H1 (cell line): Measurements from ENCODE around the gene CBLL2. TPM values are rescaled to one million over a fixed set of nuclear protein-coding genes. Genes with fewer than 3 reads are reported as not detected.

Experiments used
- CTCF ChIA-PET: fragments of 300-600 bp; sonication (Branson Sonifier 250); formaldehyde crosslinking; loops from one replicate; lab custom pipeline; 2021; ENCODE audit not compliant: partially characterized antibody; lab: Charles Lee
- POLR2A ChIA-PET: fragments of 300-600 bp; sonication (Branson Sonifier 250); formaldehyde crosslinking; loops from one replicate; lab custom pipeline; 2021; ENCODE audit warnings: inconsistent platforms; ENCODE audit not compliant: partially characterized antibody; lab: Charles Lee
- DNase-seq, 2 experiments: peaks; one replicate each; pipeline versions ENCODE4 v3.0.0 to v3.0.0-alpha.2; 2010 to 2022; ENCODE audit warnings: low spot score in 2 of 2, low read depth in 1 of 2, mixed read lengths in 1 of 2
- FAIRE-seq: peaks from 2 replicates; lab custom pipeline; 2011; peaks lifted over from hg19 to GRCh38; lab: Jason Lieb, UNC
- H2AFZ ChIP-seq: 2 replicates; pipeline ENCODE4 v1.8.1; 2012; ENCODE audit warnings: low read length, inconsistent platforms
- H2AK5ac ChIP-seq: 2 replicates; pipeline ENCODE4 v1.6.1; 2013; ENCODE audit warnings: low read depth, low read length
- H2BK120ac ChIP-seq: replicated peaks from 2 replicates; pipeline ENCODE3; 2013; ENCODE audit warnings: low read depth, low read length, inconsistent platforms
- H2BK12ac ChIP-seq: 2 replicates; pipeline ENCODE4 v1.6.1; 2013; ENCODE audit warnings: low read depth, low read length
- H2BK15ac ChIP-seq: 2 replicates; pipeline ENCODE4 v1.6.1; 2013; ENCODE audit warnings: low read length
- H2BK20ac ChIP-seq: 2 replicates; pipeline ENCODE4 v1.6.1; 2013; ENCODE audit warnings: low read length
- H2BK5ac ChIP-seq: 2 replicates; pipeline ENCODE4 v1.6.1; 2013; ENCODE audit warnings: low read depth, low read length
- H3K14ac ChIP-seq: 2 replicates; pipeline ENCODE4 v1.6.1; 2013; ENCODE audit warnings: inconsistent platforms; ENCODE audit not compliant: insufficient read length
- H3K18ac ChIP-seq: 2 replicates; pipeline ENCODE4 v1.6.1; 2013; ENCODE audit warnings: low read length; ENCODE audit errors: extremely low read depth
- H3K23ac ChIP-seq: 2 replicates; pipeline ENCODE4 v1.6.1; 2013; ENCODE audit warnings: inconsistent platforms; ENCODE audit not compliant: insufficient read length
- H3K23me2 ChIP-seq: 2 replicates; pipeline ENCODE4 v1.6.1; 2013; ENCODE audit warnings: low read depth, low read length
- H3K27ac ChIP-seq: 2 replicates; pipeline ENCODE4 v1.6.1; 2011; ENCODE audit warnings: low read depth, low read length, inconsistent platforms
- H3K27me3 ChIP-seq, 4 experiments: replicated peaks in 1 of 4; 1 replicate in 1 of 4; 2 replicates in 3 of 4; pipeline versions ENCODE4 v1.6.1 to v1.8.1; 2011 to 2013; ENCODE audit warnings: low read length in 3 of 4, mild to moderate bottlenecking in 3 of 4, inconsistent platforms in 2 of 4, mixed read lengths in 2 of 4, moderate library complexity in 1 of 4; ENCODE audit not compliant: control insufficient read depth in 3 of 4, insufficient read depth in 3 of 4; ENCODE audit errors: extremely low read depth in 1 of 4
- H3K36me3 ChIP-seq, 4 experiments: 2 replicates each; pipeline versions ENCODE4 v1.6.1 to v1.8.1; 2011 to 2013; ENCODE audit warnings: mild to moderate bottlenecking in 4 of 4, low read length in 3 of 4, moderate library complexity in 2 of 4, control low read depth in 1 of 4, inconsistent platforms in 1 of 4; ENCODE audit not compliant: insufficient read depth in 4 of 4, control insufficient read depth in 2 of 4
- H3K4ac ChIP-seq: replicated peaks from 2 replicates; pipeline ENCODE3; 2013; ENCODE audit warnings: low read length, low read depth, mixed read lengths, inconsistent platforms; ENCODE audit not compliant: insufficient read length
- H3K4me1 ChIP-seq, 4 experiments: replicated peaks in 1 of 4; 1 replicate in 1 of 4; 2 replicates in 3 of 4; pipeline versions ENCODE4 v1.6.1 to v1.8.1; 2011 to 2013; ENCODE audit warnings: low read length in 3 of 4, inconsistent platforms in 2 of 4, mixed read lengths in 1 of 4; ENCODE audit not compliant: insufficient read depth in 4 of 4, control insufficient read depth in 3 of 4
- H3K4me2 ChIP-seq, 2 experiments: 2 replicates each; pipeline versions ENCODE4 v1.6.1 to v1.8.1; 2011 to 2013; ENCODE audit warnings: low read depth in 2 of 2, low read length in 2 of 2, control low read depth in 1 of 2, inconsistent platforms in 1 of 2, mild to moderate bottlenecking in 1 of 2; ENCODE audit not compliant: insufficient read depth in 1 of 2
- H3K4me3 ChIP-seq, 4 experiments: fragments of 200-600, 300-600 bp in 1 of 4; sonication (generic), shearing (Covaris generic), sonication (Bioruptor Twin) in 1 of 4; 2 replicates each; pipeline versions ENCODE4 v1.5.1 to v1.8.1; 2011 to 2016; ENCODE audit warnings: low read length in 4 of 4, low read depth in 3 of 4, control low read depth in 2 of 4, inconsistent platforms in 2 of 4, mild to moderate bottlenecking in 2 of 4, mixed read lengths in 1 of 4, moderate library complexity in 1 of 4; ENCODE audit not compliant: insufficient read depth in 2 of 4; ENCODE audit errors: extremely low read depth in 1 of 4
- H3K56ac ChIP-seq: replicated peaks from 2 replicates; pipeline ENCODE3; 2013; ENCODE audit warnings: low read depth, mild to moderate bottlenecking, mixed read lengths, low read length, inconsistent platforms; ENCODE audit not compliant: insufficient read length
- H3K79me1 ChIP-seq: 2 replicates; pipeline ENCODE4 v1.6.1; 2013; ENCODE audit warnings: low read depth, low read length, control low read depth
- H3K79me2 ChIP-seq, 2 experiments: 2 replicates each; pipeline versions ENCODE4 v1.6.1 to v1.8.1; 2012 to 2013; ENCODE audit warnings: low read length in 2 of 2, mild to moderate bottlenecking in 2 of 2, inconsistent platforms in 1 of 2; ENCODE audit not compliant: insufficient read depth in 2 of 2, control insufficient read depth in 1 of 2
- H3K9ac ChIP-seq, 4 experiments: replicated peaks in 1 of 4; 1 replicate in 1 of 4; 2 replicates in 3 of 4; pipeline versions ENCODE4 v1.6.1 to v1.8.1; 2011 to 2013; ENCODE audit warnings: low read depth in 3 of 4, low read length in 3 of 4, control low read depth in 2 of 4, mild to moderate bottlenecking in 2 of 4, moderate library complexity in 2 of 4, inconsistent platforms in 1 of 4; ENCODE audit errors: extremely low read depth in 1 of 4
- H3K9me3 ChIP-seq, 2 experiments: 2 replicates each; pipeline versions ENCODE4 v1.6.1 to v1.8.1; 2012 to 2013; ENCODE audit warnings: mild to moderate bottlenecking in 2 of 2, moderate library complexity in 2 of 2, control low read depth in 1 of 2, inconsistent platforms in 1 of 2, low read depth in 1 of 2, low read length in 1 of 2, mixed read lengths in 1 of 2; ENCODE audit not compliant: insufficient read depth in 2 of 2
- H4K20me1 ChIP-seq, 2 experiments: replicated peaks in 1 of 2; 2 replicates each; pipeline versions ENCODE3 to v1.8.1; 2011 to 2013; ENCODE audit warnings: inconsistent platforms in 2 of 2, low read length in 2 of 2, mild to moderate bottlenecking in 1 of 2; ENCODE audit not compliant: insufficient read depth in 2 of 2, control insufficient read depth in 1 of 2
- H4K5ac ChIP-seq: 2 replicates; pipeline ENCODE4 v1.6.1; 2013; ENCODE audit warnings: low read length, low read depth, mixed read lengths, inconsistent platforms; ENCODE audit not compliant: insufficient read length
- H4K8ac ChIP-seq: 2 replicates; pipeline ENCODE4 v1.8.0; 2013; ENCODE audit warnings: mild to moderate bottlenecking, moderate library complexity, low read length, inconsistent platforms; ENCODE audit not compliant: insufficient read depth; ENCODE audit errors: extremely low read depth
- H4K91ac ChIP-seq: replicated peaks from 2 replicates; pipeline ENCODE3; 2013; ENCODE audit warnings: low read length, mixed read lengths, inconsistent platforms; ENCODE audit not compliant: insufficient read length
- BRCA1 ChIP-seq: IDR thresholded peaks from 2 replicates; pipeline ENCODE4 v1.6.1; 2012; ENCODE audit warnings: low read depth, low read length, improper control_type of control experiment
- HDAC2 ChIP-seq, 2 experiments: fragments of 300-600 bp in 1 of 2; sonication (generic) in 1 of 2; IDR thresholded peaks; 2 replicates each; pipeline ENCODE4 v1.6.1; 2011 to 2012; ENCODE audit warnings: low read depth in 2 of 2, low read length in 2 of 2, mild to moderate bottlenecking in 2 of 2, moderate library complexity in 2 of 2, borderline replicate concordance in 1 of 2, inconsistent platforms in 1 of 2
- JUN ChIP-seq: IDR thresholded peaks from 2 replicates; pipeline ENCODE4 v1.6.1; 2011; ENCODE audit warnings: low read depth, mild to moderate bottlenecking, improper control_type of control experiment, low read length
- JUND ChIP-seq: IDR thresholded peaks from 2 replicates; pipeline ENCODE4 v1.6.1; 2011; ENCODE audit warnings: mild to moderate bottlenecking, improper control_type of control experiment, low read length
- NRF1 ChIP-seq: IDR thresholded peaks from 2 replicates; pipeline ENCODE4 v1.6.1; 2011; ENCODE audit warnings: mild to moderate bottlenecking, low read depth, low read length, improper control_type of control experiment
- PHF8 ChIP-seq: fragments of 200-600 bp; sonication (generic); conservative IDR thresholded peaks from 2 replicates; pipeline ENCODE4 v1.7.1; 2012; ENCODE audit warnings: low read depth, mild to moderate bottlenecking, inconsistent platforms, low read length, moderate library complexity
- POLR2A ChIP-seq, 2 experiments: IDR thresholded peaks; 1 replicate in 1 of 2; 2 replicates in 1 of 2; pipeline ENCODE4 v1.6.1; 2011; ENCODE audit warnings: low read depth in 2 of 2, low read length in 2 of 2, mild to moderate bottlenecking in 2 of 2; ENCODE audit errors: control extremely low read depth in 1 of 2
- POLR2AphosphoS5 ChIP-seq: IDR thresholded peaks from 2 replicates; pipeline ENCODE4 v1.6.1; 2011; ENCODE audit warnings: low read depth, low read length
- SAP30 ChIP-seq: fragments of 300-600 bp; sonication (generic); IDR thresholded peaks from 2 replicates; pipeline ENCODE4 v1.7.1; 2012; ENCODE audit warnings: low read length, moderate library complexity, mild to moderate bottlenecking, inconsistent platforms; ENCODE audit not compliant: insufficient read depth, insufficient replicate concordance
- SIRT6 ChIP-seq: IDR thresholded peaks from one replicate; pipeline ENCODE4 v1.7.1; 2012; ENCODE audit warnings: low read length, inconsistent platforms
- SIX5 ChIP-seq: IDR thresholded peaks from 2 replicates; pipeline ENCODE4 v1.6.1; 2011; ENCODE audit warnings: mild to moderate bottlenecking, low read depth, low read length
- TAF7 ChIP-seq: optimal IDR thresholded peaks from 2 replicates; pipeline ENCODE3; 2011; ENCODE audit warnings: low read depth, mild to moderate bottlenecking, inconsistent platforms, low read length, moderate library complexity, borderline replicate concordance
- WGBS, 2 experiments: shearing (Covaris generic) in 1 of 2; methylation state at CpG; one replicate each; pipeline versions ENCODE4 v1.1.6 to v1.1.7; 2013 to 2015; ENCODE audit warnings: low lambda C conversion rate in 2 of 2, mixed read lengths in 2 of 2, inconsistent platforms in 1 of 2, low coverage in 1 of 2, missing lambda C conversion rate in 1 of 2; ENCODE audit not compliant: insufficient replicate concordance in 2 of 2, insufficient coverage in 1 of 2, insufficient read length in 1 of 2; ENCODE audit errors: extremely low coverage in 1 of 2, missing lambda C conversion rate in 1 of 2; 5-methylcytosine and 5-hydroxymethylcytosine counted together
- polyA plus RNA-seq, 7 experiments: library from polyadenylated mRNA; depleted of rRNA in 3 of 7; stranded (reverse) in 5 of 7; unstranded in 2 of 7; fragments of >200 nt in 5 of 7; fragments of 200-250 nt in 2 of 7; gene quantifications; 1 replicate in 5 of 7; 2 replicates in 1 of 7; 4 replicates in 1 of 7; pipeline versions ENCODE4 v1.2.1 to v1.2.3, GENCODE V29; 2011 to 2013; ENCODE audit warnings: missing spikeins in 2 of 7, mixed read lengths in 2 of 7
- total RNA-seq: library from RNA; stranded (reverse); fragmentation: NEBNext Ultra II Directional; extraction: Animal tissue kit (Norgen Biotek cat#: 25700); gene quantifications from 2 replicates; pipeline ENCODE4 v1.2.1, GENCODE V29; 2021
- TF ChIP-seq, protein P1 (sequence below): IDR thresholded peaks from 2 replicates; pipeline ENCODE4 v1.6.1; 2012; ENCODE audit warnings: inconsistent platforms
- TF ChIP-seq, protein P2 (sequence below): IDR thresholded peaks from 2 replicates; pipeline ENCODE4 v1.6.1; 2011; ENCODE audit warnings: low read length, improper control_type of control experiment

Gene CBLL2
- total and polyA plus RNA-seq, 2 of the 8 experiments (the other 6 are each of a cell fraction or from before 2014, with no cell fraction given), result not detected

DNA sequence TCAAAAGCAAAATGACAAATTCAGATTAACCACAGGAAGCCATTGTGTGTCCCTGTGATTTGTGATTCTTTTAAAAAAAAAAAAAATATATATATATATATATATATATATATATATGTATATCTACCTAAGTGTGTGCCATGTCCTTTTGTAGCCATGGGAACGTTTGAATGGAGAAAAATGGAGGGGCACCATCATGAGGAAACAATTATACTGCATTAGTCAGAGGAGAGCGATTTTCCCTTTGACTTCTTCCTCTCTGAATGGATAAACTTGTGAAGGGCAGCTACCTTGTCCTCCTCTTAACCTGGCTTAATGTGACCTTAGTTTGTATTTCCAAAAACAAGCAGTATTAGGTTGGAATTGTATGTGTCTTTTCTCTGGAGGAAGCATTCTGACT lies 23.3 kb upstream of the CBLL2 start:
- CTCF ChIA-PET, result interaction anchor here (0.9 kb wide), 1 partner anchor 114 kb away, joined by 3 read pairs; no protein-coding TSS in a partner anchor
- no peak overlapping the region for H3K4ac ChIP-seq
- H3K9ac ChIP-seq, result no peak overlapping the region
- no peaks in the 10 kb centered on the region for H3K79me2 ChIP-seq
- no peak overlapping the region for H2BK20ac ChIP-seq
- H3K4me1 ChIP-seq, result no peaks in the 10 kb centered on the region
- no peak overlapping the region for H2BK15ac ChIP-seq
- H4K91ac ChIP-seq, result no peak overlapping the region
- H3K18ac ChIP-seq, result no peak overlapping the region
- no peak overlapping the region for H3K4me3 ChIP-seq
- no peaks in the 10 kb centered on the region for H3K79me1 ChIP-seq
- no peaks in the 10 kb centered on the region for H3K36me3 ChIP-seq
- POLR2A ChIA-PET, result no interaction called here
- H4K5ac ChIP-seq, result no peak overlapping the region
- H2BK120ac ChIP-seq, result no peak overlapping the region
- no peak overlapping the region for H3K56ac ChIP-seq
- H3K27ac ChIP-seq, result no peak overlapping the region
- H2AFZ ChIP-seq, result no peak overlapping the region
- no peak overlapping the region for H4K8ac ChIP-seq
- H3K23ac ChIP-seq, result no peak overlapping the region
- no peak for FAIRE-seq
- no peaks in the 10 kb centered on the region for H3K27me3 ChIP-seq
- no peak overlapping the region for H3K14ac ChIP-seq
- WGBS, 2 experiments, result 93% methylated on average over 2 of the region's 2 CpGs; no CpG with 5 or more reads in 1 of the 2 experiments
- H2AK5ac ChIP-seq, result no peak overlapping the region
- H3K23me2 ChIP-seq, result no peaks in the 10 kb centered on the region
- no peak for DNase-seq
- H4K20me1 ChIP-seq, result no peaks in the 10 kb centered on the region
- no peak overlapping the region for H3K4me2 ChIP-seq
- H2BK12ac ChIP-seq, result no peak overlapping the region
- H3K9me3 ChIP-seq, result no peaks in the 10 kb centered on the region
- H2BK5ac ChIP-seq, result no peak overlapping the region
- TF ChIP-seq HDAC2 (IDR thresholded peaks at IDR 0.05; ENCODE audit: borderline replicate concordance in 1 of 2, low read depth in 2 of 2, low read length in 2 of 2) (no peak), POLR2AphosphoS5 (no peak), NRF1 (no peak), JUND (no peak), SAP30 (no peak), JUN (no peak), BRCA1 (no peak), PHF8 (no peak), SIRT6 (no peak), TAF7 (no peak), POLR2A (IDR thresholded peaks at IDR 0.05; ENCODE audit: control extremely low read depth in 1 of 2, low read depth in 2 of 2, low read length in 2 of 2) (no peak), SIX5 (no peak)
- TF ChIP-seq, protein P1, sequence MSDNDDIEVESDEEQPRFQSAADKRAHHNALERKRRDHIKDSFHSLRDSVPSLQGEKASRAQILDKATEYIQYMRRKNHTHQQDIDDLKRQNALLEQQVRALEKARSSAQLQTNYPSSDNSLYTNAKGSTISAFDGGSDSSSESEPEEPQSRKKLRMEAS, result no peak
- TF ChIP-seq, protein P2, sequence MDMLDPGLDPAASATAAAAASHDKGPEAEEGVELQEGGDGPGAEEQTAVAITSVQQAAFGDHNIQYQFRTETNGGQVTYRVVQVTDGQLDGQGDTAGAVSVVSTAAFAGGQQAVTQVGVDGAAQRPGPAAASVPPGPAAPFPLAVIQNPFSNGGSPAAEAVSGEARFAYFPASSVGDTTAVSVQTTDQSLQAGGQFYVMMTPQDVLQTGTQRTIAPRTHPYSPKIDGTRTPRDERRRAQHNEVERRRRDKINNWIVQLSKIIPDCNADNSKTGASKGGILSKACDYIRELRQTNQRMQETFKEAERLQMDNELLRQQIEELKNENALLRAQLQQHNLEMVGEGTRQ, result no peak
